Activated T-helper 9 cell treated with anti-CD3 and anti-CD28 coated beads, Interleukin-2, amount 50 U/mL, for 16 hours (primary cell): ENCODE measurements around the gene ZCWPW1.
"Not testable (repeated sequence)": the region's sequence is repeated elsewhere in the genome, so short reads cannot be mapped to it uniquely, and the experiment has no call there.

Experiments
- DNase-seq: peaks from one replicate; pipeline ENCODE4 v3.0.0-alpha.2; 2020; ENCODE audit warnings: low read depth

The ZCWPW1 gene

GRCh38 chr7:100398239-100398638 lies 30.3 kb downstream of the ZCWPW1 start:
- DNase-seq = no peak

DNA sequence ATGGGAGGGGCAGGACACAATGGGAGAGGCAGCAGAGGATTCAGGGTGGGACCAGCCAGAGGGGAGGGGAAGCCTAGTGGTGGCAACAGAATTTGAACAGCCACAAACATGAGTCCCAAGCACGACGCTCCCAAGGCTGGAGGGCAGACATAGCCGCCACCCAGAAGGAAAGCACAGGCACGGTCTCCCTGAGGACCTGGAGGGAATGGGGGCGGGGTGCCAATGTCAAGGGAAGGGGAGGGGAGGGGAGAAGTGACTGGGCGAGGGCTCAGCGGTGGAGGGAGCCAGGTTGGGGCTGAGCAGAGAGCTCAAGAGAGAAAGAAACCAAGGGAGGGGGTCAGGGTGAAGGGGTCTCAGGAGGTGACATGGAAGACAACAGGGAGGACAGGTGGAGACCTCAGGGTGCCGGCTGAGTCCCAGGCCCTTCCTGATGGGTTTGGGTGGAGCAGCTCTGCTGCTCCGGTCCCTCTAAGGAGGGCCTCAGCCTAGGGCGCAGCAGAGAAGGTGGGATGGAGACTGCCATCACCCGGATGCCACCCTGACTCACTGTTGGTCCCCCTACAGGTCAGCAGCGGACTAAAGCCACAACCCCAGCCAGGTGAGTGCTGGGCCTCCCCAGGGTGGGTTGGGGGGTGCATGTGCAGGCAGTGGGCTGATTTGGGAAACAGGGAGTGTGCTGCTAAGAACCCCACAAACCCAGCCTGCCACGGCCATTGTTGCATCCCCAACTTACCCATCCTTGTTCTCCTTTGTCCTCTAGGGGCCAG lies 31.0 kb downstream of the ZCWPW1 start:
- DNase-seq = no peak

- DNase-seq = peak; percentile 34
These were observed 32.0 kb downstream of the ZCWPW1 start for GRCh38 chr7:100396421-100396982.

DNA sequence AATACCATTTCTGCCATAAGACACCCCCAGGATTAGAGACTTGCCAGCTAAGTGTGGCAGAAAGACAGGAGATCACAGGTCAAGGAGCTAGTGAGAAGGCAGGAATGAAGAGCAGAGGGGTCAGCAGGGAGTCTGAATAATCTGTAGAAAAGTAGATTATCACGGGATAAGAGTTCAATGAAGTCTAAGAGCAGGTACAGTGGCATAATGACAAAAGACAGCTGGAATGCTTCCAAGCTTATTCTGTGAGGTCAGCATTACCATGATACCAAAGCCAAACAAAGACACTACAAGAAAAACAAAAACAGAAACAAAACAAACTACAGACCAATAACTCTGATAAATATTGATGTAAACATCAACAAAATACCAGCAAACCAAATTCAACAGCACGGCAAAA lies 34.4 kb downstream of the ZCWPW1 start:
- no peak for DNase-seq

GRCh38 chr7:100393233-100393905 lies 35.1 kb downstream of the ZCWPW1 start:
- no peak for DNase-seq

- no peak for DNase-seq
These were observed 38.1 kb downstream of the ZCWPW1 start for GRCh38 chr7:100390286-100391009.

DNA sequence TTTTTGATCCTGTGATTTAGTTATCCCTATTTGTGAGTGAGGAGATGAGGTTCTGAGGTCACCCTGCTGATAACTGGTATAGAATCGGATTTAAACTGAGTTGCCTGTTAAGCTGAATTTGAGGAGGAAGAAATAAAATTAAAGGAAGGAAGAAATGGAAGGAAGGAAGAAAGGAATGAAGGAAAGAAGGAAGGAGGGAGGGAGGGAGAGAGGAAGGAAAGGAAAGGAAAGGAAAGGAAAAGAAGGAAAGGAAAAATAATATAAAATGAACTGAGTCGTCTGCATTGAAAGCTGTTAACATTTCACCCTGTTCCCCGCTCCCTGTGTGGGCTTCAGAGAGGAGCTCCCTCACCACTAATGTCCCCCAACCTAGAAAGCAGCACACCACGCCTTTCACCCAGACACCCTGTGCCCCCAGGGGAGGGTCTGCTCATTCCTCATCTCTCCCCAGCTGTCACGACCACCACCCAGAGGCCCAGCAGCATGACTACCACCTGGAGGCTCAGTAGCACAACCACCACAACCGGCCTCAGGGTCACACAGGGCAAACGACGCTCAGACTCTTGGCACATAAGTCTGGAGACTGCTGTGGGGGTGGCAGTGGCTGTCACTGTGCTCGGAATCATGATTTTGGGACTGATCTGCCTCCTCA lies 38.9 kb downstream of the ZCWPW1 start:
- no peak for DNase-seq

DNA sequence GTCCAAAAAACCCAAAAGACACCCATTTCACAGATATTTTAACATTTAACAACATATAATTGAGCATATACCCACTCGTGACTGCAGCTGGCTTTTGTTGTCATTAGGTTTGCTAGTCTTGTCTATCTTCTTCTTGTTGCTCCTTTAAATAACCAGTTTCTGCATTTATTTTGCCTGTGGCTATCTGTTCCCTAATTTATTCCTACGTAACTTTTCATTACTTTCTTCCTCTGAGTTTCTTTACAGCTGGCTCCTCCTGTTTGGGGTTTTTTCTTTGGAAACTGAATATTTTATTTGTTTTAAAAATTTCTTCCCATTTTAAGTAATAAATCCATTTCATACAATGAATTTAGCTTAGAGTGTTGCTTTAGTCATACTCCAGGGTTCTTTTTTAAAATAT lies 40.8 kb downstream of the ZCWPW1 start:
- DNase-seq = no peak

- no peak for DNase-seq
These were observed 41.6 kb downstream of the ZCWPW1 start for GRCh38 chr7:100386940-100387339.

DNA sequence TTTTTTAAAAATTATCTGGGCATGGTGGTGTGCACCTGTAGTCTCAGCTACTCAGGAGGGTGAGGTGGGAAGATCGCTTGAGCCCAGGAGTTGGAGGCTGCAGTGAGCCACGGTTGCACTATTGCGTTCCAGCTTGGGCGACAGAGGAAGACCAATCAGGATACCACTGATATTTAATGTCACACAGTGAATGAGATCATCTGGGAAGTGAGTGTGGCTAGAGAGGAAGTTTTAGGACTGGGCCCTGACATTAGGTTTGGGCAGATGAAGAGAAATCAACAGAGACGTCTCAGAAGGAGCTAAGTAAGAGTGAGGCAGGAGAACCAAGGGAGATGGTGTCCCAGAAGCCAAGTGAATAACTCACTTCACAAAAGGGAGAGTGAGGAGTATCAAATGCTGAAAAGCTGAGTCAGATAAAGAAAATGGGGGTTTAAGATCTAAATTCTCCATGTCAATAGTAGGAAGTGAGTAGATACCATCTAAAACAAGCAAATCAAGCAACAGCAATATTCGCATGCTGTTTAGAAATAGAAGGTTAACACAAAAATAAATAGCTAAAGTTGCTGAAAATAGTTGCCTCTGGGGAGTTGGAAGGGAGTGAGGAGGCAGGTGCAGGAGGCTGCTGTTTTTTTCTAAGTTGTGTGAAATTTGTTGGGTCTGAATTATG lies 43.7 kb downstream of the ZCWPW1 start:
- DNase-seq = no peak

DNA sequence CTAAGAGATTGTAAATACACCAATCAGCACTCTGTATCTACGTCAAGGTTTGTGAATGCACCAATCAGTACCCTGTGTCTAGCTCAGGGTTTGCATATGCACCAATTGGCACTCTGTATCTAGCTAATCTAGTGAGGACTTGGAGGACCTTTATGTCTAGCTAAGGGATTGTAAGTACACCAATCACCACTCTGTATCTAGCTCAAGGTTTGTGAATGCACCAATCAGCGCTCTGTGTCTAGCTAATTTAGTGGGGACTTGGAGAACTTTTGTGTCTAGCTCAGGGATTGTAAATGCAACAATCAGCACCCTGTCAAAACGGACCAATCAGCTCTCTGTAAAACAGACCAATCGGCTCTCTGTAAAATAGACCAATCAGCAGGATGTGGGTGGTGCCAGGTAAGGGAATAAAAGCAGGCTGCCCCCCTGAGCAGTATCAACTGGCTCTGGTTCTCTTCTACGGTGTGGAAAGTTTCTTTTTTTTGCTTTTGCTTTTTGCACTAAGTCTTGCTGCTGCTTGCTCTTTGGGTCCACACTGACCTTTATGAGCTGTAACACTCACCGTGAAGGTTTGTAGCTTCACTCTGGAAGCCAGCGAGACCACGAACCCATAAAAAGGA lies 46.2 kb downstream of the ZCWPW1 start:
- not testable (repeated sequence) for DNase-seq

DNA sequence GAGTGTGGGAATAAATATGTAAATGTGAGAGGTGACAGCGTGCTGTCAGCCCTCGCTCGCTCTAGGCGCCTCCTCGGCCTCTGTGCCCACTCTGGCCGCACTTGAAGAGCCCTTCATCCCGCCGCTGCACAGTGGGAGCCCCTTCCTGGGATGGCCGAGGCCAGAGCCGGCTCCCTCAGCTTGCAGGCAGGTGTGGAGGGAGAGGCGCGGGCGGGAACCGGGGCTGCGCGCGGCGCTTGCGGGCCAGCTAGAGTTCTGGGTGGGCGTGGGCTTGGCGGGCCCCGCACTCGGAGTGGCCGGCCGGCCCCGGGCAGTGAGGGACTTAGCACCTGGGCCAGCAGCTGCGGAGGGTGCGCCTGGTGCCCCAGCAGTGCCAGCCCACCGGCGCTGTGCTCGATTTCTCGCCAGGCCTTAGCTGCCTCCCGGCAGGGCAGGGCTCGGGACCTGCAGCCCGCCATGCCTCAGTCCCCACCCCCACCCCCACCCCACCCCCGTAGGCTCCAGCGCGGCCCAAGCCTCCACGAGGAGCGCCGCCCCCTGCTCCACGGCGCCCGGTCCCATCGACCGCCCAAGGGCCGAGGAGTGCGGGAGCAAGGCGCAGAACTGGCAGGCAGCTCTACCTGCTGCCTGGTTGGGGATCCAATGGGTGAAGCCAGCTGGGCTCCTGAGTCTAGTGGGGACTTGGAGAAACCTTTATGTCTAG lies 46.8 kb downstream of the ZCWPW1 start:
- not testable (repeated sequence) for DNase-seq

- no peak for DNase-seq
These were observed 48.3 kb downstream of the ZCWPW1 start for GRCh38 chr7:100380196-100380595.

DNA sequence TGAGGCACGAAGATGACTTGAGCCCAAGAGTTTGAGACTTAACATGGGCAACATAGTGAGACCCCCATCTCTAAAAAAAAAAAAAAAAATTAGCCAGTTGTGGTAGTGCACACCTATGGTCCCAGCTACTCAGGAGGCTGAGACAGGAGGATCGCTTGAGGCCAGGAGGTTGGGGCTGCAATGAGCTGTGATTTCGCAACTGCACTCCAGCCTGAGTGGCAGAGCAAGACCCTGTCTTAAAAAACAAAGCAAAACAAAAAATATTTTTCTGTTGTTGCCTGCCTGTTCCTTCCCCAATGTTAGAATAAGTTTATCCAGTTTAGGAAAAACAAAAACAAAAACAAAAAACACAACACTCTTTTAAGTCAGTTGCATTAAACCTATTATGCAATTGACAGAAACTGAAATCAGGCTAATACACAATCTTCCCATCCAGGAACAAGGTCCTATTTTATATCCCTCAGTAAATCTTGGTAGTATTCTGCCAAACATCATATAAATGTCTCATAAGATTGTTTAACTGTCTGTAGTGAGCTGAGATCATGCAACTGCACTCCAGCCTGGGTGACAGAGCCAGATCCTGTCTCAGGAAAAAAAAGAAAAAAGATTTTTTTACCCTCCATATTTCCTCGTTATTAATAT lies 50.3 kb downstream of the ZCWPW1 start:
- DNase-seq = no peak

DNA sequence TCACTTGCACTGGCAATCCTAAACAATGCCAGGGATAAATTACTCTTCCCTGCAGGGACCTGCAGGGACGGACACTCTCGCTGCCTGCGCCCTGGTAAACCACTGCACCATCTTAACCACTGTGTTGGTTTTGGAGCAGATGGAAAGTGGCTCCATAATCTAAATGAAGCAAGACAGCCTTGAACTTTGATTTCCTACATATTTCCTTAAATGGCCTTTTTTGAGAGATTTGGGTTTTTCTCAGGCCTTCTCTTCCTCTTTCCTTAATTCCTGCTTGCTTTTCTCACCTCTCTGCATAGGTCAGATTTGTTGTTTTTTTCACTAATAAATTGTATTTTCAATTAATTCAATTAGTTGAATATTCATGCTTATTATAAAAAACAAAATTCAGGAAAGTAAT lies 52.4 kb downstream of the ZCWPW1 start:
- DNase-seq = no peak

DNA sequence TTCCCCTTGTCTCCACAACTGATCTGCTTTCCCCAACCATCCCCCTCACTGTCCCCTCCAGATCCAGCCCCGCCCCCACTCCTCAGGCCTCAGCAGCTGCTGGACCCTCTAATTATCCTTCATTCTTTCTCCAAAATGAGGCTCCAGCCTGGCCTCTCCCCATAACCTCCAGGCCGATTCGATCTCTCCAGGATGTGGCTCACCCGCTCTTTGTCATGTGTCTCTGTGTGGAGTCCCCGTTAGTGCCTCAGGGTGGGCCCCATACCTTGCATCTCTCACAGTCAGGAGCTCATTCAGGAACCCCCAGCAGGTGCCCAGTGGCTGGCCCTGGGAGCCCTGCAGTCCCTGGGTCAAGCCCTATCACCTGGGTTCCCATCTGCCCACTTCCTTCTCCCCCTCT lies 53.9 kb downstream of the ZCWPW1 start:
- no peak for DNase-seq

- DNase-seq = not testable (repeated sequence)
These were observed 54.5 kb downstream of the ZCWPW1 start for GRCh38 chr7:100373870-100374598.

- no peak for DNase-seq
These were observed 55.2 kb downstream of the ZCWPW1 start, which contains the start of gene PILRA for GRCh38 chr7:100373261-100373831. Gene PILRA (plus strand): TSS chr7:100373487. CDS start chr7:100373657, 170 bp downstream.

DNA sequence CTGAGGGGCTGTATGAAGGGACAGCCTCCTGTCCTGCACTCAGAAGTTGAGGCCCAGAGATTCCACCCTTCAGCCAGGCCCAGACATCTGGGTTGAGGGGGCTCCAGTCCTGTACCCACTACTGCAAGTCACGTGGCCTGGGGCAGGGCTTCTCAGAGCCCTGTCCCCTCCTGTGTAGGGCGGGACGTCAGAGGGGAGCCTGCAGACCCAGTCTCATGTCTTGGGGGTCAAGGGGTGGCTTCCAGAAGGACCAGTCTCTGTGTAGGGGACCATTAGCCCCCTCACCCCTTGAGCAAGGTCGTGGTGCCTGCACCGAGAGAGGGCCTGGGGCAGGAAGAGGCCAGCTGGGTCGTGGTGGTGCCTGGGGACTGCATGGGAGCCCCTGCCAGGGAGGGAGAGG lies 55.8 kb downstream of the ZCWPW1 start:
- DNase-seq = no peak
